ENCODE results near the gene C19orf12.

GRCh38 chr19:29664753-29665214 lies 50.3 kb downstream of the C19orf12 start:
- TF ChIP-seq, protein P1, sequence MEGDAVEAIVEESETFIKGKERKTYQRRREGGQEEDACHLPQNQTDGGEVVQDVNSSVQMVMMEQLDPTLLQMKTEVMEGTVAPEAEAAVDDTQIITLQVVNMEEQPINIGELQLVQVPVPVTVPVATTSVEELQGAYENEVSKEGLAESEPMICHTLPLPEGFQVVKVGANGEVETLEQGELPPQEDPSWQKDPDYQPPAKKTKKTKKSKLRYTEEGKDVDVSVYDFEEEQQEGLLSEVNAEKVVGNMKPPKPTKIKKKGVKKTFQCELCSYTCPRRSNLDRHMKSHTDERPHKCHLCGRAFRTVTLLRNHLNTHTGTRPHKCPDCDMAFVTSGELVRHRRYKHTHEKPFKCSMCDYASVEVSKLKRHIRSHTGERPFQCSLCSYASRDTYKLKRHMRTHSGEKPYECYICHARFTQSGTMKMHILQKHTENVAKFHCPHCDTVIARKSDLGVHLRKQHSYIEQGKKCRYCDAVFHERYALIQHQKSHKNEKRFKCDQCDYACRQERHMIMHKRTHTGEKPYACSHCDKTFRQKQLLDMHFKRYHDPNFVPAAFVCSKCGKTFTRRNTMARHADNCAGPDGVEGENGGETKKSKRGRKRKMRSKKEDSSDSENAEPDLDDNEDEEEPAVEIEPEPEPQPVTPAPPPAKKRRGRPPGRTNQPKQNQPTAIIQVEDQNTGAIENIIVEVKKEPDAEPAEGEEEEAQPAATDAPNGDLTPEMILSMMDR (IDR thresholded peaks at IDR 0.05) = peak in 2 of 4 experiments; percentile 8 to 13
- no peak for TF ChIP-seq POLR2A (IDR thresholded peaks at IDR 0.05)
